Kidney (tissue), 14 donors: ENCODE results near the gene RAB36. TPM values are rescaled to one million over a fixed set of nuclear protein-coding genes. Genes with fewer than 3 reads are reported as not detected.

Source experiments
- DNase-seq, 5 donors: peaks; one replicate each; pipeline ENCODE4 v3.0.0-alpha.2; 2013 to 2020
- FAIRE-seq: peaks from 2 replicates; lab custom pipeline; 2012; peaks lifted over from hg19 to GRCh38; lab: Jason Lieb, UNC
- H3K27ac ChIP-seq, 2 donors: one replicate each; pipeline ENCODE4 v1.7.0; 2013; ENCODE audit warnings: low read depth in 2 of 2, low read length in 2 of 2, inconsistent platforms in 1 of 2
- H3K27me3 ChIP-seq: one replicate; pipeline ENCODE4 v1.7.1; 2013; ENCODE audit warnings: low read length, inconsistent platforms; ENCODE audit not compliant: control insufficient read depth, insufficient read depth
- H3K36me3 ChIP-seq, 3 donors: one replicate each; pipeline versions ENCODE4 v1.7.0 to v1.7.1; 2013; ENCODE audit warnings: low read length in 3 of 3, control low read depth in 1 of 3, inconsistent platforms in 1 of 3; ENCODE audit not compliant: insufficient read depth in 3 of 3, control insufficient read depth in 2 of 3
- H3K4me1 ChIP-seq, 3 donors: one replicate each; pipeline versions ENCODE4 v1.7.0 to v1.7.1; 2013; ENCODE audit warnings: low read length in 3 of 3, inconsistent platforms in 1 of 3, low read depth in 1 of 3; ENCODE audit not compliant: control insufficient read depth in 2 of 3, insufficient read depth in 2 of 3
- H3K4me3 ChIP-seq, 3 donors: one replicate each; pipeline versions ENCODE4 v1.7.0 to v1.8.1; 2013; ENCODE audit warnings: low read length in 3 of 3, control low read depth in 1 of 3, inconsistent platforms in 1 of 3
- H3K9ac ChIP-seq, 3 donors: one replicate each; pipeline versions ENCODE4 v1.7.0 to v1.7.1; 2013; ENCODE audit warnings: low read length in 3 of 3, control low read depth in 1 of 3, inconsistent platforms in 1 of 3
- H3K9me3 ChIP-seq, 3 donors: one replicate each; pipeline versions ENCODE4 v1.7.0 to v1.7.1; 2013; ENCODE audit warnings: low read length in 3 of 3, control low read depth in 1 of 3, inconsistent platforms in 1 of 3; ENCODE audit not compliant: control insufficient read depth in 2 of 3, insufficient read depth in 1 of 3
- CTCF ChIP-seq: IDR thresholded peaks from 3 replicates; pipeline ENCODE4 v1.5.1; 2012; ENCODE audit warnings: mild to moderate bottlenecking, moderate library complexity, borderline replicate concordance; ENCODE audit not compliant: insufficient read depth; ENCODE audit errors: extremely low read depth
- intact Hi-C: fragments of 100-400 bp; cut with DNase I; formaldehyde crosslinking; loops from one replicate; pipeline ENCODE4 v1.11.1; 2022
- polyA plus RNA-seq: library from polyadenylated mRNA; stranded (reverse); fragments of 350-450 nt; fragmentation: Illumina TruSeq; extraction: RNeasy Lipid Tissue Mini Kit (QIAGEN cat#74804); gene quantifications from one replicate; pipeline ENCODE4 v1.2.3, GENCODE V29; 2014; ENCODE audit warnings: low read depth, low replicate concordance; ENCODE audit not compliant: insufficient read depth
- total RNA-seq: library from RNA; stranded (reverse); fragmentation: NEBNext Ultra II Directional; extraction: Animal tissue kit (Norgen Biotek cat#: 25700); gene quantifications from one replicate; pipeline ENCODE4 v1.2.1, GENCODE V29; 2021
- donor health status: control.
- donor health status: control.
- donor health status: control.
- donor health status: control.
- donor health status: control.
- donor health status: DM: yes; HTN: yes; CAD: no.
- donor health status: Normal renal cell carcinoma (clear cell type).

RAB36 gene
- total and polyA plus RNA-seq, 2 donors from 2014 or later, result 9.7 to 30.5 TPM

DNA sequence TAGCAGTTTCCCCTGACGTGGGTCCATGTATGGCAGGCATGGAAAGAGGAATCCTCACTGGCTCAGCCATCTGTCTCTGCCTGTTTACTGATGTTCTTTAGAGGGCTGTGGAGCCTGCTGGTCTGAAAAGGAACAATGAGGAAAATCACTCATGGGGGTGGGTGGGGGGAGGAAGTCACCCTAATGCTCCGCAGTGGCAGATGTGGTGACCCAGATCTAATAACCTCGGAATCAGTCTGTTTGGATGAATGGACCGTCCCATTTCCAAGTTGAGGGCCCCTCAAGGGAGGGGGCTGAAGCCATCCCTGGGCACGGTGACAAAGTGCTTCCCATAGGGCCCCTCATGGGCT is 39.5 kb downstream of the RAB36 start:
- Histone ChIP-seq H3K9me3 (no peaks in the 10 kb centered on the region), H3K9ac (peak overlapping the region in 1 of 3 donors; percentile 31), H3K4me3 (peak overlapping the region in 1 of 3 donors; percentile 84), H3K36me3 (peaks cover 0 to 4% (median 3%) of the 10 kb centered on the region in 3 donors), H3K27me3 (no peaks in the 10 kb centered on the region), H3K27ac (peak overlapping the region; percentile 14 to 62), H3K4me1 (peaks cover 0 to 36% (median 36%) of the 10 kb centered on the region in 3 donors)
- DNase-seq (no peak), FAIRE-seq (no peak)
- TF ChIP-seq CTCF, result no peak
- intact Hi-C loops, result no loop called here

GRCh38 chr22:23187211-23187610 is 41.9 kb downstream of the RAB36 start:
- peaks cover 0 to 43% (median 31%) of the 10 kb centered on the region in 3 donors for H3K4me1 ChIP-seq

DNA sequence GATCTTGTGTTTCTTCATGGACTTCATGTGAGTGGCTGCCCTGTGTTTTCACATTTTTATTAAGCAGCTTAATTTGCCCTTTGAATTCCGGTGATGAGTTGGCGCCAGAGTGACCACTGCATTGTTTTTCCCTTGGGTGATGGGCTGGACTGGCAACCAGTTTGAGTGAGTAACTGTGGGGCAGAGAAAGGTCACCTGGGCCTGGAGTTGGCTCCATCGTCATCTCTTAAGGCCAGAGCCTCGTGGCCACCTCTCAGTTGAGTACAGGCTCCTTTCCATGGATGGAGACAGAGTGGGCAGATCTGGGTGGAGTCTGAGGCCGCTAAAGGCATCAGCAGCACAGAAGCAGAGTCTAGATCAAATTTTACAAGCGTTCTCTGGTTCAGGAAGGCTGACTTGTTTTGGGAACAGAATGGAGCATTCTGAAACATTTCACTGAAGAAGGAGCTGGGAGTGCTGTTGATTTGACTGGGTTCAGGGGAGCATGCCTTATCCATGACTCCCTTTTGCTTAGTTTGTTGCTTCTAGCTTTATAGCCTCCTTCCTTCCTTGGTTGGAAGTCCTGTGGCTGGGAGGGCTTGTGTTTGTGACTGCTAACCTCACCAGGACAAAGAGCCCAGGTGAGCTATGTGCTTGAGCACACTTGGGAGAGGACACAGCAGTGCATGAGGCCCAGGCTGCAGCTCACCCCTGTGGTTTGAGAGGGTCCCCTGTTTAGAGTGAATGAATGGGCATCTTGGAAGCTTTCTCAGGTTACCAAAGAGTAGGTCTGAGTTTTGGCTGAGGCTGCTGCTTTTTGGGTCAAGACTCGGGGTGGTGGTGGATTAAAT is 42.8 kb downstream of the RAB36 start:
- no peaks in the 10 kb centered on the region for H3K27me3 ChIP-seq
- peaks cover 0 to 48% (median 31%) of the 10 kb centered on the region in 3 donors for H3K4me1 ChIP-seq
- peak overlapping the region; percentile 32 to 67 for H3K27ac ChIP-seq
- peak overlapping the region in 1 of 3 donors; percentile 51 for H3K9ac ChIP-seq
- intact Hi-C loops, result no loop called here
- H3K36me3 ChIP-seq, result peaks cover 0 to 7% (median 3%) of the 10 kb centered on the region in 3 donors
- no peak for TF ChIP-seq CTCF
- no peak overlapping the region for H3K4me3 ChIP-seq
- FAIRE-seq (no peak), DNase-seq (no peak)
- H3K9me3 ChIP-seq, result no peaks in the 10 kb centered on the region

More at GRCh38 chr22:23187211-23187610, 41.9 kb downstream of the RAB36 start:
- DNase-seq, result no peak
- Histone ChIP-seq H3K9ac (no peak overlapping the region), H3K27me3 (no peaks in the 10 kb centered on the region), H3K27ac (no peak overlapping the region), H3K9me3 (no peaks in the 10 kb centered on the region), H3K4me3 (no peak overlapping the region), H3K36me3 (peaks cover 0 to 7% (median 3%) of the 10 kb centered on the region in 3 donors)
- intact Hi-C loops, result no loop called here
- TF ChIP-seq CTCF, result no peak
- no peak for FAIRE-seq
